GM23338 (cell line): ENCODE measurements around the gene RAP1GDS1. TPM values are rescaled to one million over a fixed set of nuclear protein-coding genes. Genes with fewer than 3 reads are reported as not detected.

Experiments
- ATAC-seq: fragments of 200-7000 bp; cut with Tn5 transposase; 3 replicates; pipeline ENCODE4 v1.9.1; 2020
- DNase-seq: peaks from one replicate; pipeline ENCODE4 v3.0.0-alpha.2; 2015; ENCODE audit warnings: low spot score
- H2AFZ ChIP-seq: fragments of 200-600 bp; sonication (generic); 2 replicates; pipeline ENCODE4 v1.8.0; 2016; ENCODE audit warnings: antibody characterized with exemption, mild to moderate bottlenecking, moderate library complexity
- H3F3A ChIP-seq: fragments of 200-600 bp; sonication (generic); replicated peaks from 2 replicates; pipeline ENCODE4 v1.8.0; 2017; ENCODE audit warnings: antibody characterized with exemption, mixed run types, low read depth
- H3K27ac ChIP-seq: fragments of 200-600 bp; sonication (generic); 2 replicates; pipeline ENCODE4 v1.6.1; 2016; ENCODE audit warnings: low read depth
- H3K27me3 ChIP-seq: fragments of 200-600 bp; sonication (generic); 2 replicates; pipeline ENCODE4 v1.8.0; 2016; ENCODE audit warnings: mild to moderate bottlenecking, mixed run types, moderate library complexity; ENCODE audit not compliant: insufficient read depth
- H3K36me3 ChIP-seq: fragments of 200-600 bp; sonication (generic); 2 replicates; pipeline ENCODE4 v1.8.0; 2016; ENCODE audit warnings: mild to moderate bottlenecking; ENCODE audit not compliant: insufficient read depth
- H3K4me1 ChIP-seq: fragments of 200-600 bp; sonication (generic); 2 replicates; pipeline ENCODE4 v1.8.0; 2016; ENCODE audit warnings: mild to moderate bottlenecking, moderate library complexity; ENCODE audit not compliant: insufficient read depth
- H3K4me2 ChIP-seq: fragments of 200-600 bp; sonication (generic); 2 replicates; pipeline ENCODE4 v1.7.1; 2017; ENCODE audit warnings: mixed run types
- H3K4me3 ChIP-seq: fragments of 200-600 bp; sonication (generic); 2 replicates; pipeline ENCODE4 v1.6.1; 2016; ENCODE audit warnings: mixed run types
- H3K79me2 ChIP-seq: fragments of 200-600 bp; sonication (generic); replicated peaks from 2 replicates; pipeline ENCODE4 v1.8.0; 2017; ENCODE audit warnings: mild to moderate bottlenecking; ENCODE audit not compliant: insufficient read depth
- H3K9me2 ChIP-seq: fragments of 200-600 bp; sonication (generic); 2 replicates; pipeline ENCODE4 v1.8.0; 2017; ENCODE audit not compliant: insufficient read depth
- H4K20me1 ChIP-seq: fragments of 200-600 bp; sonication (generic); replicated peaks from 2 replicates; pipeline ENCODE4 v1.8.0; 2017; ENCODE audit warnings: mild to moderate bottlenecking; ENCODE audit not compliant: insufficient read depth
- H3K27ac Mint-ChIP-seq: 2 replicates; pipeline ENCODE4 v1.8.0; 2020; ENCODE audit warnings: inconsistent platforms, mild to moderate bottlenecking, moderate library complexity, mixed read lengths
- H3K27me3 Mint-ChIP-seq: 3 replicates; pipeline ENCODE4 v1.8.0; 2022; ENCODE audit warnings: low read depth, mild to moderate bottlenecking, moderate library complexity, mixed read lengths, inconsistent platforms; ENCODE audit not compliant: insufficient read depth, poor library complexity
- H3K36me3 Mint-ChIP-seq: 3 replicates; pipeline ENCODE4 v1.8.0; 2021; ENCODE audit warnings: low read depth, mild to moderate bottlenecking, inconsistent platforms, moderate library complexity, mixed read lengths
- H3K4me1 Mint-ChIP-seq: 3 replicates; pipeline ENCODE4 v1.8.0; 2020; ENCODE audit warnings: mild to moderate bottlenecking, inconsistent platforms, mixed read lengths
- H3K4me3 Mint-ChIP-seq: 3 replicates; pipeline ENCODE4 v1.8.0; 2021; ENCODE audit warnings: moderate library complexity, mild to moderate bottlenecking, inconsistent platforms, mixed read lengths
- H3K9me3 Mint-ChIP-seq: 3 replicates; pipeline ENCODE4 v1.8.0; 2020; ENCODE audit warnings: moderate library complexity, mild to moderate bottlenecking, inconsistent platforms, mixed read lengths
- CREB1 ChIP-seq: fragments of 250-450 bp; sonication (Bioruptor Pico); IDR thresholded peaks from 2 replicates; pipeline ENCODE4 v1.5.0; 2020; ENCODE audit warnings: low read depth, mild to moderate bottlenecking, moderate library complexity
- ETS1 ChIP-seq: IDR thresholded peaks from 2 replicates; pipeline ENCODE4 v1.6.1; 2016; ENCODE audit warnings: antibody characterized with exemption
- EZH2 ChIP-seq: fragments of 200-600 bp; sonication (generic); IDR thresholded peaks from one replicate; pipeline ENCODE4 v1.8.0; 2017; ENCODE audit warnings: antibody characterized with exemption, mild to moderate bottlenecking, low read depth; ENCODE audit not compliant: unreplicated experiment
- EZH2phosphoT487 ChIP-seq: fragments of 200-600 bp; sonication (generic); IDR thresholded peaks from one replicate; pipeline ENCODE4 v1.8.1; 2018; ENCODE audit warnings: antibody characterized with exemption; ENCODE audit not compliant: unreplicated experiment
- JUNB ChIP-seq: IDR thresholded peaks from one replicate; pipeline ENCODE4 v1.6.1; 2016; ENCODE audit warnings: antibody characterized with exemption; ENCODE audit not compliant: unreplicated experiment
- NANOG ChIP-seq: IDR thresholded peaks from 2 replicates; pipeline ENCODE4 v1.6.1; 2016; ENCODE audit warnings: antibody characterized with exemption, borderline replicate concordance
- POLR2AphosphoS5 ChIP-seq: IDR thresholded peaks from 2 replicates; pipeline ENCODE4 v1.6.1; 2016; ENCODE audit warnings: antibody characterized with exemption, low read depth
- STAT1 ChIP-seq: IDR thresholded peaks from one replicate; pipeline ENCODE4 v1.6.1; 2016; ENCODE audit warnings: antibody characterized with exemption; ENCODE audit not compliant: unreplicated experiment
- ZNF114 ChIP-seq: fragments of 250-450 bp; sonication (Bioruptor Pico); IDR thresholded peaks from 2 replicates; pipeline ENCODE4 v1.5.0; 2020; ENCODE audit warnings: mild to moderate bottlenecking, moderate library complexity
- ZNF331 ChIP-seq: fragments of 250-450 bp; sonication (Bioruptor Pico); IDR thresholded peaks from 2 replicates; pipeline ENCODE4 v1.5.0; 2020; ENCODE audit warnings: low read depth, mild to moderate bottlenecking, moderate library complexity
- polyA plus RNA-seq: library from polyadenylated mRNA; unstranded; fragments of >200 nt; fragmentation: Nextera tagmentation; extraction: Ambion mirVana; gene quantifications from 2 replicates; pipeline ENCODE4 v1.2.1, GENCODE V29; 2016
- total RNA-seq: library from RNA; depleted of rRNA; stranded (reverse); fragments of >200 nt; shearing (Covaris generic); gene quantifications from 2 replicates; pipeline ENCODE4 v1.2.3, GENCODE V29; 2014
- TF ChIP-seq, protein P1 (sequence below): fragments of 250-450 bp; sonication (Bioruptor Pico); IDR thresholded peaks from 2 replicates; pipeline ENCODE4 v1.5.0; 2020; ENCODE audit warnings: mild to moderate bottlenecking, moderate library complexity
- TF ChIP-seq, protein P2 (sequence below): IDR thresholded peaks from one replicate; pipeline ENCODE4 v1.6.1; 2018; ENCODE audit warnings: antibody characterized with exemption; ENCODE audit not compliant: unreplicated experiment
- TF ChIP-seq, protein P3 (sequence below), 2 experiments: fragments of 200-600 bp in 1 of 2; sonication (generic) in 1 of 2; conservative IDR thresholded peaks; 2 replicates each; pipeline versions ENCODE4 v1.5.1 to v1.6.1; 2016 to 2017; ENCODE audit warnings: antibody characterized with exemption in 2 of 2, low read depth in 2 of 2, mild to moderate bottlenecking in 2 of 2, moderate library complexity in 1 of 2

Gene RAP1GDS1
- total and polyA plus RNA-seq, 2 experiments from 2014 or later = 23.7 to 32.4 TPM

GRCh38 chr4:98491899-98492559 lies 230.8 kb downstream of the RAP1GDS1 start:
- no peak for TF ChIP-seq EZH2phosphoT487
- no peak for TF ChIP-seq POLR2AphosphoS5
- no peak for TF ChIP-seq ZNF331
- no peak for TF ChIP-seq ZNF114 (CRISPR knock-in tag)
- TF ChIP-seq STAT1 = no peak
- TF ChIP-seq, protein P1, sequence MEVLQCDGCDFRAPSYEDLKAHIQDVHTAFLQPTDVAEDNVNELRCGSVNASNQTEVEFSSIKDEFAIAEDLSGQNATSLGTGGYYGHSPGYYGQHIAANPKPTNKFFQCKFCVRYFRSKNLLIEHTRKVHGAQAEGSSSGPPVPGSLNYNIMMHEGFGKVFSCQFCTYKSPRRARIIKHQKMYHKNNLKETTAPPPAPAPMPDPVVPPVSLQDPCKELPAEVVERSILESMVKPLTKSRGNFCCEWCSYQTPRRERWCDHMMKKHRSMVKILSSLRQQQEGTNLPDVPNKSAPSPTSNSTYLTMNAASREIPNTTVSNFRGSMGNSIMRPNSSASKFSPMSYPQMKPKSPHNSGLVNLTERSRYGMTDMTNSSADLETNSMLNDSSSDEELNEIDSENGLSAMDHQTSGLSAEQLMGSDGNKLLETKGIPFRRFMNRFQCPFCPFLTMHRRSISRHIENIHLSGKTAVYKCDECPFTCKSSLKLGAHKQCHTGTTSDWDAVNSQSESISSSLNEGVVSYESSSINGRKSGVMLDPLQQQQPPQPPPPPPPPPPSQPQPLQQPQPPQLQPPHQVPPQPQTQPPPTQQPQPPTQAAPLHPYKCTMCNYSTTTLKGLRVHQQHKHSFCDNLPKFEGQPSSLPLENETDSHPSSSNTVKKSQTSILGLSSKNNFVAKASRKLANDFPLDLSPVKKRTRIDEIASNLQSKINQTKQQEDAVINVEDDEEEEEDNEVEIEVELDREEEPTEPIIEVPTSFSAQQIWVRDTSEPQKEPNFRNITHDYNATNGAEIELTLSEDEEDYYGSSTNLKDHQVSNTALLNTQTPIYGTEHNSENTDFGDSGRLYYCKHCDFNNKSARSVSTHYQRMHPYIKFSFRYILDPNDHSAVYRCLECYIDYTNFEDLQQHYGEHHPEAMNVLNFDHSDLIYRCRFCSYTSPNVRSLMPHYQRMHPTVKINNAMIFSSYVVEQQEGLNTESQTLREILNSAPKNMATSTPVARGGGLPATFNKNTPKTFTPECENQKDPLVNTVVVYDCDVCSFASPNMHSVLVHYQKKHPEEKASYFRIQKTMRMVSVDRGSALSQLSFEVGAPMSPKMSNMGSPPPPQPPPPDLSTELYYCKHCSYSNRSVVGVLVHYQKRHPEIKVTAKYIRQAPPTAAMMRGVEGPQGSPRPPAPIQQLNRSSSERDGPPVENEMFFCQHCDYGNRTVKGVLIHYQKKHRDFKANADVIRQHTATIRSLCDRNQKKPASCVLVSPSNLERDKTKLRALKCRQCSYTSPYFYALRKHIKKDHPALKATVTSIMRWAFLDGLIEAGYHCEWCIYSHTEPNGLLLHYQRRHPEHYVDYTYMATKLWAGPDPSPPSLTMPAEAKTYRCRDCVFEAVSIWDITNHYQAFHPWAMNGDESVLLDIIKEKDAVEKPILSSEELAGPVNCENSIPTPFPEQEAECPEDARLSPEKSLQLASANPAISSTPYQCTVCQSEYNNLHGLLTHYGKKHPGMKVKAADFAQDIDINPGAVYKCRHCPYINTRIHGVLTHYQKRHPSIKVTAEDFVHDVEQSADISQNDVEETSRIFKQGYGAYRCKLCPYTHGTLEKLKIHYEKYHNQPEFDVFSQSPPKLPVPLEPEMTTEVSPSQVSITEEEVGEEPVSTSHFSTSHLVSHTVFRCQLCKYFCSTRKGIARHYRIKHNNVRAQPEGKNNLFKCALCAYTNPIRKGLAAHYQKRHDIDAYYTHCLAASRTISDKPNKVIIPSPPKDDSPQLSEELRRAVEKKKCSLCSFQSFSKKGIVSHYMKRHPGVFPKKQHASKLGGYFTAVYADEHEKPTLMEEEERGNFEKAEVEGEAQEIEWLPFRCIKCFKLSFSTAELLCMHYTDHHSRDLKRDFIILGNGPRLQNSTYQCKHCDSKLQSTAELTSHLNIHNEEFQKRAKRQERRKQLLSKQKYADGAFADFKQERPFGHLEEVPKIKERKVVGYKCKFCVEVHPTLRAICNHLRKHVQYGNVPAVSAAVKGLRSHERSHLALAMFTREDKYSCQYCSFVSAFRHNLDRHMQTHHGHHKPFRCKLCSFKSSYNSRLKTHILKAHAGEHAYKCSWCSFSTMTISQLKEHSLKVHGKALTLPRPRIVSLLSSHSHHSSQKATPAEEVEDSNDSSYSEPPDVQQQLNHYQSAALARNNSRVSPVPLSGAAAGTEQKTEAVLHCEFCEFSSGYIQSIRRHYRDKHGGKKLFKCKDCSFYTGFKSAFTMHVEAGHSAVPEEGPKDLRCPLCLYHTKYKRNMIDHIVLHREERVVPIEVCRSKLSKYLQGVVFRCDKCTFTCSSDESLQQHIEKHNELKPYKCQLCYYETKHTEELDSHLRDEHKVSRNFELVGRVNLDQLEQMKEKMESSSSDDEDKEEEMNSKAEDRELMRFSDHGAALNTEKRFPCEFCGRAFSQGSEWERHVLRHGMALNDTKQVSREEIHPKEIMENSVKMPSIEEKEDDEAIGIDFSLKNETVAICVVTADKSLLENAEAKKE (CRISPR knock-in tag) = no peak
- TF ChIP-seq, protein P2, sequence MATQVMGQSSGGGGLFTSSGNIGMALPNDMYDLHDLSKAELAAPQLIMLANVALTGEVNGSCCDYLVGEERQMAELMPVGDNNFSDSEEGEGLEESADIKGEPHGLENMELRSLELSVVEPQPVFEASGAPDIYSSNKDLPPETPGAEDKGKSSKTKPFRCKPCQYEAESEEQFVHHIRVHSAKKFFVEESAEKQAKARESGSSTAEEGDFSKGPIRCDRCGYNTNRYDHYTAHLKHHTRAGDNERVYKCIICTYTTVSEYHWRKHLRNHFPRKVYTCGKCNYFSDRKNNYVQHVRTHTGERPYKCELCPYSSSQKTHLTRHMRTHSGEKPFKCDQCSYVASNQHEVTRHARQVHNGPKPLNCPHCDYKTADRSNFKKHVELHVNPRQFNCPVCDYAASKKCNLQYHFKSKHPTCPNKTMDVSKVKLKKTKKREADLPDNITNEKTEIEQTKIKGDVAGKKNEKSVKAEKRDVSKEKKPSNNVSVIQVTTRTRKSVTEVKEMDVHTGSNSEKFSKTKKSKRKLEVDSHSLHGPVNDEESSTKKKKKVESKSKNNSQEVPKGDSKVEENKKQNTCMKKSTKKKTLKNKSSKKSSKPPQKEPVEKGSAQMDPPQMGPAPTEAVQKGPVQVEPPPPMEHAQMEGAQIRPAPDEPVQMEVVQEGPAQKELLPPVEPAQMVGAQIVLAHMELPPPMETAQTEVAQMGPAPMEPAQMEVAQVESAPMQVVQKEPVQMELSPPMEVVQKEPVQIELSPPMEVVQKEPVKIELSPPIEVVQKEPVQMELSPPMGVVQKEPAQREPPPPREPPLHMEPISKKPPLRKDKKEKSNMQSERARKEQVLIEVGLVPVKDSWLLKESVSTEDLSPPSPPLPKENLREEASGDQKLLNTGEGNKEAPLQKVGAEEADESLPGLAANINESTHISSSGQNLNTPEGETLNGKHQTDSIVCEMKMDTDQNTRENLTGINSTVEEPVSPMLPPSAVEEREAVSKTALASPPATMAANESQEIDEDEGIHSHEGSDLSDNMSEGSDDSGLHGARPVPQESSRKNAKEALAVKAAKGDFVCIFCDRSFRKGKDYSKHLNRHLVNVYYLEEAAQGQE = no peak
- no peak for TF ChIP-seq NANOG
- TF ChIP-seq, protein P3, sequence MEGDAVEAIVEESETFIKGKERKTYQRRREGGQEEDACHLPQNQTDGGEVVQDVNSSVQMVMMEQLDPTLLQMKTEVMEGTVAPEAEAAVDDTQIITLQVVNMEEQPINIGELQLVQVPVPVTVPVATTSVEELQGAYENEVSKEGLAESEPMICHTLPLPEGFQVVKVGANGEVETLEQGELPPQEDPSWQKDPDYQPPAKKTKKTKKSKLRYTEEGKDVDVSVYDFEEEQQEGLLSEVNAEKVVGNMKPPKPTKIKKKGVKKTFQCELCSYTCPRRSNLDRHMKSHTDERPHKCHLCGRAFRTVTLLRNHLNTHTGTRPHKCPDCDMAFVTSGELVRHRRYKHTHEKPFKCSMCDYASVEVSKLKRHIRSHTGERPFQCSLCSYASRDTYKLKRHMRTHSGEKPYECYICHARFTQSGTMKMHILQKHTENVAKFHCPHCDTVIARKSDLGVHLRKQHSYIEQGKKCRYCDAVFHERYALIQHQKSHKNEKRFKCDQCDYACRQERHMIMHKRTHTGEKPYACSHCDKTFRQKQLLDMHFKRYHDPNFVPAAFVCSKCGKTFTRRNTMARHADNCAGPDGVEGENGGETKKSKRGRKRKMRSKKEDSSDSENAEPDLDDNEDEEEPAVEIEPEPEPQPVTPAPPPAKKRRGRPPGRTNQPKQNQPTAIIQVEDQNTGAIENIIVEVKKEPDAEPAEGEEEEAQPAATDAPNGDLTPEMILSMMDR (conservative IDR thresholded peaks at IDR 0.05; ENCODE audit: low read depth in 2 of 2) = no peak
- TF ChIP-seq ETS1 = no peak
- no peak for TF ChIP-seq CREB1
- no peak for TF ChIP-seq JUNB
- TF ChIP-seq EZH2 = no peak
- H4K20me1 ChIP-seq = no peaks in the 10 kb centered on the region; the same call in 1 of the 2 replicates
- Mint-ChIP-seq H3K4me1 (peaks cover 25% of the 10 kb centered on the region), H3K27ac (peak overlapping the region; percentile 58; the same call in 1 of the 2 replicates), H3K27me3 (peaks cover 2% of the 10 kb centered on the region), H3K4me3 (no peak overlapping the region), H3K36me3 (no peaks in the 10 kb centered on the region), H3K9me3 (no peaks in the 10 kb centered on the region)
- H3K9me2 ChIP-seq = no peaks in the 10 kb centered on the region
- DNase-seq = peak; percentile 22
- no peak overlapping the region for H3K4me2 ChIP-seq
- no peak overlapping the region for H3K4me3 ChIP-seq
- H3K27ac ChIP-seq = no peak overlapping the region
- no peak overlapping the region for H2AFZ ChIP-seq
- peak; percentile 36; the same call in 2 of the 3 replicates for ATAC-seq
- no peaks in the 10 kb centered on the region for H3F3A ChIP-seq
- H3K79me2 ChIP-seq = no peaks in the 10 kb centered on the region
- peaks cover 16% of the 10 kb centered on the region for H3K4me1 ChIP-seq
- H3K36me3 ChIP-seq = no peaks in the 10 kb centered on the region
- no peaks in the 10 kb centered on the region for H3K27me3 ChIP-seq
